GM12892 (cell line): Measurements from ENCODE around the gene GRM4.

Experiments used
- DNase-seq: peaks from one replicate; pipeline ENCODE4 v3.0.0; 2011; ENCODE audit not compliant: insufficient read length
- FAIRE-seq: peaks from 2 replicates; lab custom pipeline; 2011; peaks lifted over from hg19 to GRCh38; lab: Jason Lieb, UNC
- POLR2A ChIP-seq: IDR thresholded peaks from 2 replicates; pipeline ENCODE4 v1.6.1; 2011; ENCODE audit warnings: low read depth, low read length, control low read depth
- POLR2AphosphoS5 ChIP-seq: IDR thresholded peaks from 2 replicates; pipeline ENCODE4 v1.6.1; 2011; ENCODE audit warnings: low read depth, low read length, control low read depth
- TAF1 ChIP-seq: IDR thresholded peaks from 2 replicates; pipeline ENCODE4 v1.6.1; 2011; ENCODE audit warnings: low read depth, mild to moderate bottlenecking, control low read depth, low read length, borderline replicate concordance

GRM4 gene

GRCh38 chr6:34098045-34098936, 47.6 kb downstream of the GRM4 start:
- no peak for FAIRE-seq
- DNase-seq = no peak
- TF ChIP-seq POLR2A (no peak), TAF1 (no peak), POLR2AphosphoS5 (no peak)

GRCh38 chr6:34096814-34097213, 49.1 kb downstream of the GRM4 start:
- FAIRE-seq (no peak), DNase-seq (no peak)
- no peak for TF ChIP-seq POLR2AphosphoS5
- TF ChIP-seq TAF1 = no peak
- TF ChIP-seq POLR2A = no peak

- FAIRE-seq = no peak
- TF ChIP-seq TAF1 (no peak), POLR2AphosphoS5 (no peak), POLR2A (no peak)
- no peak for DNase-seq
Measured at GRCh38 chr6:34096193-34096592, 49.7 kb downstream of the GRM4 start.

GRCh38 chr6:34095741-34096140, 50.1 kb downstream of the GRM4 start:
- FAIRE-seq (no peak), DNase-seq (no peak)
- no peak for TF ChIP-seq POLR2A
- TF ChIP-seq TAF1 = no peak
- TF ChIP-seq POLR2AphosphoS5 = no peak

- FAIRE-seq (no peak), DNase-seq (no peak)
- TF ChIP-seq TAF1 = no peak
- no peak for TF ChIP-seq POLR2A
Measured at GRCh38 chr6:34095136-34095505, 50.8 kb downstream of the GRM4 start.

GRCh38 chr6:34094474-34095135, 51.3 kb downstream of the GRM4 start:
- DNase-seq (no peak), FAIRE-seq (no peak)
- TF ChIP-seq POLR2AphosphoS5 = no peak
- TF ChIP-seq POLR2A = no peak
- TF ChIP-seq TAF1 = no peak

GRCh38 chr6:34093854-34094430, 51.9 kb downstream of the GRM4 start:
- TF ChIP-seq TAF1 (no peak), POLR2AphosphoS5 (no peak)
- DNase-seq = no peak
- no peak for FAIRE-seq

GRCh38 chr6:34093206-34093605, 52.7 kb downstream of the GRM4 start:
- DNase-seq = no peak
- FAIRE-seq = no peak
- TF ChIP-seq TAF1 = no peak
- no peak for TF ChIP-seq POLR2AphosphoS5
- no peak for TF ChIP-seq POLR2A

GRCh38 chr6:34092631-34093030, 53.3 kb downstream of the GRM4 start:
- TF ChIP-seq TAF1 (no peak), POLR2A (no peak)
- FAIRE-seq (no peak), DNase-seq (no peak)

GRCh38 chr6:34090935-34091334, 55.0 kb downstream of the GRM4 start:
- FAIRE-seq = no peak
- TF ChIP-seq TAF1 (no peak), POLR2A (no peak), POLR2AphosphoS5 (no peak)
- DNase-seq = no peak

- no peak for DNase-seq
- no peak for FAIRE-seq
- TF ChIP-seq POLR2A = no peak
Measured at GRCh38 chr6:34090529-34090928, 55.4 kb downstream of the GRM4 start.

GRCh38 chr6:34086558-34086957, 59.3 kb downstream of the GRM4 start:
- DNase-seq (no peak), FAIRE-seq (no peak)
- TF ChIP-seq POLR2A = no peak
- no peak for TF ChIP-seq POLR2AphosphoS5
- no peak for TF ChIP-seq TAF1
